Vagina (tissue), 2 donors: Measurements from ENCODE around the gene CKB. TPM values are rescaled to one million over a fixed set of nuclear protein-coding genes. Genes with fewer than 3 reads are reported as not detected.

ENCODE experiments used
- DNase-seq, 2 donors: peaks; one replicate each; pipeline ENCODE4 v3.0.0-alpha.2; 2017; ENCODE audit errors: extremely low spot score in 2 of 2
- H3K27ac ChIP-seq: fragments of 200-600 bp; sonication (generic); one replicate; pipeline ENCODE4 v1.5.1; 2019
- H3K27me3 ChIP-seq: fragments of 200-600 bp; sonication (generic); one replicate; pipeline ENCODE4 v1.5.1; 2019
- H3K36me3 ChIP-seq, 2 donors: fragments of 200-600 bp; sonication (generic); one replicate each; pipeline ENCODE4 v1.5.1; 2017 to 2019
- H3K4me1 ChIP-seq: fragments of 200-600 bp; sonication (generic); one replicate; pipeline ENCODE4 v1.5.1; 2019
- H3K4me3 ChIP-seq, 2 donors: fragments of 200-600 bp; sonication (generic); 1 replicate in 1 of 2; 2 replicates in 1 of 2; pipeline ENCODE4 v1.5.1; 2016 to 2019
- H3K9me3 ChIP-seq: fragments of 200-600 bp; sonication (generic); one replicate; pipeline ENCODE4 v1.5.1; 2019
- CTCF ChIP-seq, 3 experiments: fragments of 450-650 bp in 2 of 3; fragments of 200-600 bp in 1 of 3; sonication (generic) in 1 of 3; IDR thresholded peaks; one replicate each; pipeline ENCODE4 v1.5.1; 2017 to 2019; ENCODE audit warnings: antibody characterized with exemption in 3 of 3, mild to moderate bottlenecking in 2 of 3, moderate library complexity in 2 of 3
- POLR2A ChIP-seq, 2 donors: fragments of 450-650 bp; IDR thresholded peaks; one replicate each; pipeline ENCODE4 v1.6.1; 2017; ENCODE audit warnings: antibody characterized with exemption in 2 of 2, mild to moderate bottlenecking in 2 of 2, moderate library complexity in 2 of 2
- POLR2AphosphoS5 ChIP-seq, 2 donors: sonication (generic); formaldehyde crosslinking; IDR thresholded peaks; one replicate each; pipeline ENCODE4 v1.9.0; 2017; ENCODE audit warnings: antibody characterized with exemption in 2 of 2, mild to moderate bottlenecking in 2 of 2, low read depth in 1 of 2; ENCODE audit not compliant: insufficient read depth in 1 of 2
- intact Hi-C: fragments of 100-400 bp; cut with DNase I; formaldehyde crosslinking; loops from one replicate; pipeline ENCODE4 v1.15.1; 2023
- total RNA-seq: library from RNA; depleted of rRNA; stranded (reverse); fragments of >200 nt; gene quantifications from one replicate; pipeline ENCODE4 v1.2.3, GENCODE V29; 2016

CKB gene
- 179 TPM for total RNA-seq

- Histone ChIP-seq H3K4me3 (peak within 1 kb of the TSS; percentile 56 to 65), H3K4me1 (peaks cover 65% of the 10 kb centered on the region), H3K9me3 (no peaks in the 10 kb centered on the region), H3K27me3 (no peaks in the 10 kb centered on the region), H3K36me3 (no peaks in the 10 kb centered on the region), H3K27ac (peak within 1 kb of the TSS; percentile 90)
- TF ChIP-seq CTCF (IDR thresholded peaks at IDR 0.05) (no peak), POLR2AphosphoS5 (IDR thresholded peaks at IDR 0.05; ENCODE audit: insufficient read depth in 1 of 2, low read depth in 1 of 2) (peak in 1 of 2 donors; percentile 64), POLR2A (IDR thresholded peaks at IDR 0.05) (peak in 1 of 2 donors; percentile 65)
- no peak for DNase-seq
- intact Hi-C loops: no loop called here
These were observed at the start of gene CKB for GRCh38 chr14:103522649-103523574. TSS of gene CKB (minus strand) at chr14:103522830. CDS start at chr14:103522493, 337 bp downstream.

GRCh38 chr14:103569408-103569807, 46.8 kb upstream of the CKB start:
- H3K9me3 ChIP-seq: no peaks in the 10 kb centered on the region
- no peak for TF ChIP-seq CTCF (IDR thresholded peaks at IDR 0.05)
- peaks cover 54% of the 10 kb centered on the region for H3K4me1 ChIP-seq
- DNase-seq: no peak
- intact Hi-C loops: no loop called here
- no peaks in the 10 kb centered on the region for H3K27me3 ChIP-seq
- peaks cover 0 to 3% of the 10 kb centered on the region in 2 donors for H3K36me3 ChIP-seq
- H3K27ac ChIP-seq: no peak overlapping the region
- H3K4me3 ChIP-seq: no peak overlapping the region

GRCh38 chr14:103568952-103569351, 46.3 kb upstream of the CKB start:
- Histone ChIP-seq H3K4me3 (no peak overlapping the region), H3K4me1 (peaks cover 56% of the 10 kb centered on the region), H3K9me3 (no peaks in the 10 kb centered on the region), H3K27me3 (no peaks in the 10 kb centered on the region), H3K27ac (no peak overlapping the region), H3K36me3 (no peaks in the 10 kb centered on the region)
- intact Hi-C loops: no loop called here
- DNase-seq: no peak
- TF ChIP-seq CTCF (IDR thresholded peaks at IDR 0.05): no peak
- no peak for TF ChIP-seq POLR2AphosphoS5 (IDR thresholded peaks at IDR 0.05; ENCODE audit: insufficient read depth in 1 of 2, low read depth in 1 of 2)
- TF ChIP-seq POLR2A (IDR thresholded peaks at IDR 0.05): no peak

GRCh38 chr14:103563844-103564505, 41.3 kb upstream of the CKB start:
- peak overlapping the region; percentile 88 to 91 for H3K4me3 ChIP-seq
- peaks cover 63% of the 10 kb centered on the region for H3K4me1 ChIP-seq
- no peak for TF ChIP-seq CTCF (IDR thresholded peaks at IDR 0.05)
- TF ChIP-seq POLR2A (IDR thresholded peaks at IDR 0.05): no peak
- TF ChIP-seq POLR2AphosphoS5 (IDR thresholded peaks at IDR 0.05; ENCODE audit: insufficient read depth in 1 of 2, low read depth in 1 of 2): no peak
- H3K36me3 ChIP-seq: peaks cover 0 to 4% of the 10 kb centered on the region in 2 donors
- no peak for DNase-seq
- no peak overlapping the region for H3K27ac ChIP-seq
- H3K27me3 ChIP-seq: no peaks in the 10 kb centered on the region
- H3K9me3 ChIP-seq: no peaks in the 10 kb centered on the region
- intact Hi-C loops: no loop called here
